ENCODE data around the gene PIEZO1.
"Not testable (repeated sequence)": the region's sequence is repeated elsewhere in the genome, so short reads cannot be mapped to it uniquely, and the experiment has no call there.

Gene PIEZO1

GRCh38 chr16:88804552-88805339 lies 19.7 kb upstream of the PIEZO1 start:
- in situ Hi-C loops (cut with MboI; ENCODE audit: low sequenced_read_pairs): no loop called here

GRCh38 chr16:88804173-88804551 lies 19.1 kb upstream of the PIEZO1 start:
- in situ Hi-C loops (cut with MboI; ENCODE audit: low sequenced_read_pairs): no loop called here

- in situ Hi-C loops (cut with MboI; ENCODE audit: low sequenced_read_pairs): no loop called here
Measured at GRCh38 chr16:88803264-88803987, 18.4 kb upstream of the PIEZO1 start, which contains the start of gene CDT1. Gene CDT1, plus strand, starts transcription at chr16:88803789. Its CDS starts 43 bp downstream, at chr16:88803832.

- in situ Hi-C loops (cut with MboI; ENCODE audit: low sequenced_read_pairs): no loop called here
Measured at GRCh38 chr16:88800277-88800592, 15.2 kb upstream of the PIEZO1 start.

GRCh38 chr16:88799569-88800276 lies 14.7 kb upstream of the PIEZO1 start:
- in situ Hi-C loops (cut with MboI; ENCODE audit: low sequenced_read_pairs): no loop called here

GRCh38 chr16:88798772-88799455 lies 13.9 kb upstream of the PIEZO1 start:
- in situ Hi-C loops (cut with MboI; ENCODE audit: low sequenced_read_pairs): no loop called here

- in situ Hi-C loops (cut with MboI; ENCODE audit: low sequenced_read_pairs): no loop called here
Measured at GRCh38 chr16:88798073-88798472, 13.1 kb upstream of the PIEZO1 start.

- in situ Hi-C loops (cut with MboI; ENCODE audit: low sequenced_read_pairs): no loop called here
Measured at GRCh38 chr16:88796278-88796677, 11.3 kb upstream of the PIEZO1 start.

GRCh38 chr16:88793251-88793954 lies 8.4 kb upstream of the PIEZO1 start:
- in situ Hi-C loops (cut with MboI; ENCODE audit: low sequenced_read_pairs): no loop called here

GRCh38 chr16:88792668-88793250 lies 7.7 kb upstream of the PIEZO1 start:
- in situ Hi-C loops (cut with MboI; ENCODE audit: low sequenced_read_pairs): no loop called here

GRCh38 chr16:88792078-88792550 lies 7.1 kb upstream of the PIEZO1 start:
- in situ Hi-C loops (cut with MboI; ENCODE audit: low sequenced_read_pairs): no loop called here

GRCh38 chr16:88790312-88791211 lies 5.5 kb upstream of the PIEZO1 start:
- in situ Hi-C loops (cut with MboI; ENCODE audit: low sequenced_read_pairs): no loop called here

GRCh38 chr16:88789594-88789993 lies 4.6 kb upstream of the PIEZO1 start:
- in situ Hi-C loops (cut with MboI; ENCODE audit: low sequenced_read_pairs): no loop called here

- in situ Hi-C loops (cut with MboI; ENCODE audit: low sequenced_read_pairs): not testable (repeated sequence)
Measured at GRCh38 chr16:88788749-88789148, 3.7 kb upstream of the PIEZO1 start.

- in situ Hi-C loops (cut with MboI; ENCODE audit: low sequenced_read_pairs): no loop called here
Measured at GRCh38 chr16:88787579-88788314, 2.7 kb upstream of the PIEZO1 start.

- in situ Hi-C loops (cut with MboI; ENCODE audit: low sequenced_read_pairs): no loop called here
Measured at GRCh38 chr16:88784856-88785105, 239 bp downstream of the PIEZO1 start.

GRCh38 chr16:88784074-88784855 lies 755 bp downstream of the PIEZO1 start:
- in situ Hi-C loops (cut with MboI; ENCODE audit: low sequenced_read_pairs): no loop called here

Measured in hTERT RPE-1 (cell line).